Stimulated activated naive B cell treated with anti-CD40 and anti-IgM and Interleukin-4, amounts not matched to agents 10 μg/mL and 1 μg/mL and 100 μg/mL, for 72 hours (primary cell): ENCODE data around the gene CPNE1.
"Not testable (repeated sequence)": the region's sequence is repeated elsewhere in the genome, so short reads cannot be mapped to it uniquely, and the experiment has no call there.

Experiments
- ATAC-seq, 2 donors: fragments of 150-1000 bp; cut with Tn5 transposase; replicated peaks; 2 replicates each; pipeline ENCODE4 v1.10.0; 2021; ENCODE audit warnings: moderate library complexity in 1 of 2
- DNase-seq: peaks from one replicate; pipeline ENCODE4 v3.0.0; 2021
- H3K27ac Mint-ChIP-seq: one replicate; pipeline ENCODE4 v1.8.0; 2022; ENCODE audit warnings: mild to moderate bottlenecking, mixed read lengths
- H3K27me3 Mint-ChIP-seq, 2 donors: one replicate each; pipeline ENCODE4 v1.8.0; 2022; ENCODE audit warnings: mixed read lengths in 2 of 2
- H3K36me3 Mint-ChIP-seq, 2 donors: one replicate each; pipeline ENCODE4 v1.8.0; 2022; ENCODE audit warnings: mixed read lengths in 2 of 2, mild to moderate bottlenecking in 1 of 2
- H3K4me1 Mint-ChIP-seq, 2 donors: one replicate each; pipeline ENCODE4 v1.8.0; 2022; ENCODE audit warnings: mixed read lengths in 2 of 2, mild to moderate bottlenecking in 1 of 2
- H3K4me3 Mint-ChIP-seq, 2 donors: one replicate each; pipeline ENCODE4 v1.8.0; 2022; ENCODE audit warnings: mild to moderate bottlenecking in 2 of 2, mixed read lengths in 2 of 2, moderate library complexity in 1 of 2
- H3K9me3 Mint-ChIP-seq, 2 donors: one replicate each; pipeline ENCODE4 v1.8.0; 2022; ENCODE audit warnings: mixed read lengths in 2 of 2, mild to moderate bottlenecking in 1 of 2

The CPNE1 gene

DNA sequence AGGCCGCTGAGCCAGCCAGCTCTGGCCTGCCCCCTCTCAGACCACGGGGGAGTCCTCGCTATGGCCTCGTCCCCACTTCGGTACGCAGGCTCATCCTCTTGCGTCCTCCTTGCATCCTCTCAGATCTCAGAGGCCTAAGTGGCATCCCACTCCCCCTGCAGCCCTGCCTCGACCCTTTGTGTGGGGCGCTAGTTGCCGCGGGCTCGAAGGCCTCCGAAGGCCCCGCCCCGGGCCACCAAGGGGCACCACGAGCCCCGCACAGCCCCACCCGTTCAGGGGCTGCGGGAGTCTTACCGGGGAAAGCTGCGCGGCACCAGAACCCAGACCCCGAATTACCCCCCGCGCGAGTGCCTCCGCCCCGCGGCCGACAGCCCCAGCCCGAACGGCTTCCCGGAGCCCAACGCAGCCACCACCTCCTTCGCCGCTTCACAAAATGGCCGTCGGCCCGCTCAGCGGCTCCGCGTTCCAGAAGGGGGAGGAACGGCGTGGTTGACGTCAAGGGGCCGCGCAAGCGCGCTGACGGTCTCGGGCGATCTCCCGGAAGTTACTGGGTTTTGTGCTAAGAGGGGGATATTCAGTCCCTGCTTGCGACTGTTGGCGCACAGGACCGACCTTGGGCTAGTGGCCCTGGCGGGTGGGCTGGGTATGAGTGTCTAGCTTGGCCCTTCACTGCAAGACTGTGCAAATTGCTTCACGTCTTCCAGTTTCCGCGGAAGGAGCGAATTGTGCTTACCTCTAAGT lies at the start of gene CPNE1, which contains the start of gene RBM12:
Gene CPNE1, minus strand, starts transcription at position 435 of the 741 bp plus-strand sequence. CDS start 31,977 bp downstream, outside the sequence.
Gene RBM12, minus strand, starts transcription at position 435 of the 741 bp plus-strand sequence. CDS start 9,578 bp downstream, outside the sequence.
- no peaks in the 10 kb centered on the region for H3K9me3 Mint-ChIP-seq
- peaks cover 26 to 49% of the 10 kb centered on the region in 2 donors for H3K36me3 Mint-ChIP-seq
- peak within 1 kb of the TSS; percentile 94 to 97 for H3K4me3 Mint-ChIP-seq
- DNase-seq (peak; percentile 93), ATAC-seq (peak; percentile 88 to 90)
- no peaks in the 10 kb centered on the region for H3K27me3 Mint-ChIP-seq
- peak within 1 kb of the TSS; percentile 100 for H3K27ac Mint-ChIP-seq
- peaks cover 17 to 47% of the 10 kb centered on the region in 2 donors for H3K4me1 Mint-ChIP-seq

- Mint-ChIP-seq H3K36me3 (peaks cover 19 to 32% of the 10 kb centered on the region in 2 donors), H3K9me3 (no peaks in the 10 kb centered on the region), H3K27me3 (no peaks in the 10 kb centered on the region), H3K4me3 (no peak overlapping the region), H3K27ac (peak overlapping the region; percentile 75), H3K4me1 (peaks cover 12 to 31% of the 10 kb centered on the region in 2 donors)
- ATAC-seq (no peak), DNase-seq (no peak)
Observed at GRCh38 chr20:35714127-35714526, 49.4 kb upstream of the CPNE1 start.

DNA sequence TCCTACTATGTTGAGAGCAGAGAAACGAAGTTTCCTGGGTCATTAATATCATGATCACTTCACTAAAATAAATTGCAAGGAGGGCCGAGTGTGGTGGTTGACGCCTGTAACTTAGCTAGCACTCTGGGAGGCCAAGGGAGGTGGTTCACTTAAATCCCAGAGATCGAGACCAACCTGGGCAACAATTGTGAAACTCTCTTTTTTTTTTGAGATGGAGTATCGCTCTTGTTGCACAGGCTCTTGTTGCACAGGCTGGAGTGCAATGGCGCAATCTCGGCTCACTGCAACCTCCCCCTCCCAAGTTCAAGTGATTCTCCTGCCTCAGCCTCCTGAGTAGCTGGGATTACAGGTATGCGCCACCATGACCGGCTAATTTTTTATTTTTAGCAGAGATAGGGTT lies 48.4 kb upstream of the CPNE1 start:
- H3K4me1 Mint-ChIP-seq = peaks cover 13 to 32% of the 10 kb centered on the region in 2 donors
- not testable (repeated sequence) for H3K27me3 Mint-ChIP-seq, H3K27ac Mint-ChIP-seq

DNA sequence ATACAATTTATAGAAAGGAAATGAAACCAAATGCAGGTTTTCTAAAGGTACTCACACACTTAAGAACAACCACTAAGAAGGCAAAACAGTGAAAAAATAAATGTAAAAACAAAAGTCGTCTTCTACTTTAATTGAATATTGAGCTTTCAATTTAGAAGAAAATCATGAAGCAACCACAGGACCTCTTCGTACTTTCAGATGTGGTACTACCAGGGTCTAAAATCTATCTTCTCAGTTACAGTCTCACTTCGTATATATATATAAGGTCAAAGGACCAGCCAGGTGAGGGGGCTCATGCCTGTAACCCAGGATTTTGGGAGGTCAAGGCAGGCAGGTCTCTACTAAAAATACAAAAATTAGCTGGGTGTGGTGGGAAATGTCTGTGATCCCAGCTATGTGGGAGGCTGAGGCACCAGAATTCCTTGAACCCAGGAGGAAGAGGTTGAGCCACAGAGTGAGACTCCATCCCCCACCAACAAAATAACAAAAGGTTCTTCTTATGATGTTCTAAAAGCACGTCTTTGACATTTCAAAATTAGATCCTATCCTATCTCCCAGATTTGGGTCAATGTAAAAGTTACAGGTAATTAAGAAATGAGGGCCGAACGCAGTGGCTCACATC lies 47.0 kb upstream of the CPNE1 start:
- Mint-ChIP-seq H3K27me3 (no peaks in the 10 kb centered on the region), H3K27ac (peak overlapping the region; percentile 25), H3K36me3 (peaks cover 19 to 26% of the 10 kb centered on the region in 2 donors), H3K4me1 (peaks cover 12 to 32% of the 10 kb centered on the region in 2 donors), H3K9me3 (no peaks in the 10 kb centered on the region), H3K4me3 (peak overlapping the region in 1 of 2 donors; percentile 19)
- no peak for ATAC-seq
- no peak for DNase-seq

More for the DNA sequence above, 48.4 kb upstream of the CPNE1 start:
- not testable (repeated sequence) for ATAC-seq, H3K9me3 Mint-ChIP-seq, DNase-seq, H3K4me3 Mint-ChIP-seq
- H3K36me3 Mint-ChIP-seq = peaks cover 18 to 31% of the 10 kb centered on the region in 2 donors

DNA sequence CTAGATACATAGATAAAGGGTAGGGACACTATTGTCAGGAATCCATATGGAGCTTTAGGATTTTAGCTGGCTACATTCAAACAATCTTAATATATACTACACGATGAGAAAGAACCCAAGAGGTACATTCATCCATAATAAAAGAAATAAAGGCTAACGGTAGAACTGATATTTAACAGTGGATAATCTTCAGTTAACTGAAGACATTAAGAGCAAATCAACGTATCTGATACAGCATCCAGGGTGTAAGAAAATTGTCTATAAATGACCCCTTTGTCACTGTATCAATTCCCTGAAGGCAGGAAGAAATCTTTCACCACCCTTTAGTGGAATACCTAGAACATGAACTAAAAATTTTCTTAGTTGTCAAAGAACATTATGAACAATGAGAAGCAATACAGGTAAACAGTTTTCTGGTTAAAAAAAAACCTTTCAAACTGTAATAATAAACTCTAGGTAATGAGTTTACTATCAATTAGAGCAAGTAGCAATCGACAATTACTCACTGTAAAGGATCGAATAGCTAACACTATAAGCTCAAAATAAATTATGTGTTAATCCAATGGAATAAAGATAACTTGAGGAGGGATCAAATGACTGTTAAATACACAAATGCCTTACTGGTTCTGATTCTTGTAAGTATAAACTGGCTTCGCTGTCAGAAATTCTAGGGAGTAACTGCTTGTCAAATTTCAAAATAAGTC lies 46.3 kb upstream of the CPNE1 start:
- ATAC-seq (no peak), DNase-seq (no peak)
- H3K36me3 Mint-ChIP-seq = peaks cover 19 to 23% of the 10 kb centered on the region in 2 donors
- H3K4me1 Mint-ChIP-seq = peaks cover 12 to 32% of the 10 kb centered on the region in 2 donors
- H3K9me3 Mint-ChIP-seq = no peaks in the 10 kb centered on the region
- H3K4me3 Mint-ChIP-seq = peak overlapping the region in 1 of 2 donors; percentile 19
- no peak overlapping the region for H3K27ac Mint-ChIP-seq
- no peaks in the 10 kb centered on the region for H3K27me3 Mint-ChIP-seq

DNA sequence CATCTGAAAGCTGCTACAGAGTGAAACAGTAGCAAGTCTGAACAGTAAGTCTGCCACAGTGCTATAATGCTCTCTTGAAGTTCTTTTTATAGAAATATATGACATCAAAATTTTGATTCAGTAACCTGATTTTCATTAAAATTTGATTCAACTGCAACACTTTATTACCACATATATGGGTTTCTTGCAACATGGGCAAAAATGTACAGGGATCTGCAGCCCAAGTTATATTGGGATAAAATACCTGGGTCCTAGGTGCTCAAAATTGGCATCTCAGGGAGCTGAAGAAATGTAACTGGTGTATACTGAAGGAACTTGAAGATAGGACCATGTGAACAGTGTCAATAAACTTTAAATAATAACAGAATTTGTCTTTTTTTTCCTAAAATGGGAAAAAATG lies 45.3 kb upstream of the CPNE1 start:
- H3K4me3 Mint-ChIP-seq = no peak overlapping the region
- H3K27me3 Mint-ChIP-seq = no peaks in the 10 kb centered on the region
- no peaks in the 10 kb centered on the region for H3K9me3 Mint-ChIP-seq
- H3K4me1 Mint-ChIP-seq = peaks cover 12 to 25% of the 10 kb centered on the region in 2 donors
- H3K27ac Mint-ChIP-seq = no peak overlapping the region
- no peak for DNase-seq
- no peak for ATAC-seq
- peaks cover 16 to 21% of the 10 kb centered on the region in 2 donors for H3K36me3 Mint-ChIP-seq

GRCh38 chr20:35709259-35709658 lies 44.6 kb upstream of the CPNE1 start:
- no peak overlapping the region for H3K27ac Mint-ChIP-seq
- peaks cover 12 to 24% of the 10 kb centered on the region in 2 donors for H3K4me1 Mint-ChIP-seq
- DNase-seq (no peak), ATAC-seq (no peak)
- no peak overlapping the region for H3K4me3 Mint-ChIP-seq
- H3K9me3 Mint-ChIP-seq = no peaks in the 10 kb centered on the region
- no peaks in the 10 kb centered on the region for H3K27me3 Mint-ChIP-seq
- H3K36me3 Mint-ChIP-seq = peaks cover 19 to 24% of the 10 kb centered on the region in 2 donors

DNA sequence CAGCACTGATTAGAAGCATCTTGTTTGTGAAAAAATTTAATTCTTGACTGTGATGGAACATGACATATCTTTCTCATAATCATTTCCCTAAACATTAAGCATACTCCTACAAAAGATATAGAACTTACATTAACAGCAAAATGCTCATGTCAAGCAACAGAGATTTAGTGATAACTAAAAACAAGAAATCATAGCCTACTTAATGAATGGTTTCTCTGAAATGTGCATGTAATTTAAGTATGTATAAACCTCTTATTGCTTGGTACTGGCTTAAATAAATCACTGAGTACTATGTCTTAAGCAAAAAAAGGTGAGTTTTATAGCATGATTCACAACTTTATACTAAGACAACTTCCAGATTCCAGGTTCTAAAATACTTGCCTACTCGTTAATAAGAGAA lies 43.8 kb upstream of the CPNE1 start:
- Mint-ChIP-seq H3K27ac (no peak overlapping the region), H3K9me3 (no peaks in the 10 kb centered on the region), H3K36me3 (peaks cover 23 to 28% of the 10 kb centered on the region in 2 donors), H3K27me3 (no peaks in the 10 kb centered on the region), H3K4me3 (no peak overlapping the region), H3K4me1 (peaks cover 9 to 16% of the 10 kb centered on the region in 2 donors)
- DNase-seq (no peak), ATAC-seq (no peak)

DNA sequence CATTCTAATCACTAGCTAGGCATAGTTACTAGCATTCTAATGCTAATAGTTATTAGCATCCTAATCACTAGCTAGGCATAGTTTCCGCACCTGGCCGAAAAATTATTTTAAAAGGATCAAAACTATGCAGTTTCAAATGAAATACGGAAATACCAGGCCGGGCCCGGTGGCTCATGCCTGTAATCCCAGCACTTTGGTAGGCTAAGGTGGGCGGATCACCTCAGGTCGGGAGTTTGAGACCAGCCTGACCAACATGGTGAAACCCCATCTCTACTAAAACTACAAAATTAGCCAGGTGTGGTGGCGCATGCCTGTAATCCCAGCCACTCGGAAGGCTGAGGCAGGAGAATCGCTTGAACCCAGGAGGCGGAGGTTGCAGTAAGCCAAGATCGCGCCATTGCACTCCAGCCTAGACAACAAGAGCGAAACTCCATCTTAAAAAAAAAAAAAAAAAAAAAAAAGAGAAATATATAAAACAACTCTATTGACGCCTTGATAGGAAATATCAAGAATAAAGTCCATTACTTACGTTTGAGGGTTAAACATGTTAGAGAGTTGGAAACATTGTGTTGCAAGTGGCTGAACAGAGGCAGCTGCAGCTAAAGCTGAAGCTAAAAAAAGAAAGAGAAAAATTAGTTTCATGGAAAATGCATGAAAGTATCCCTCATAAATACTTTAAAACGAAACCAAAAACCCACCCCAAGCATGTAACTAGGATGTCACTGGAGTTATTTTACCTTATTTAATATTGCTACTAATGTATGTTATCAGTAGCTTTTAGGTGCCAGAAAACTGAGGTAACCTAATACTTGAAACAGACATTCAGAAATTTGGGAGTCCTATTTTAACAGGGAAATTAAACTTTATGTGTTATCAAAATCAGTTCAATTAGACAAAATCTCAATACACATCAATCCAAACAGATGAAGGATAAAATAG lies 42.2 kb upstream of the CPNE1 start:
- ATAC-seq, H3K4me3 Mint-ChIP-seq, H3K27ac Mint-ChIP-seq, DNase-seq, H3K9me3 Mint-ChIP-seq, H3K27me3 Mint-ChIP-seq: not testable (repeated sequence)
- peaks cover 6 to 13% of the 10 kb centered on the region in 2 donors for H3K4me1 Mint-ChIP-seq
- H3K36me3 Mint-ChIP-seq = peaks cover 29 to 39% of the 10 kb centered on the region in 2 donors

DNA sequence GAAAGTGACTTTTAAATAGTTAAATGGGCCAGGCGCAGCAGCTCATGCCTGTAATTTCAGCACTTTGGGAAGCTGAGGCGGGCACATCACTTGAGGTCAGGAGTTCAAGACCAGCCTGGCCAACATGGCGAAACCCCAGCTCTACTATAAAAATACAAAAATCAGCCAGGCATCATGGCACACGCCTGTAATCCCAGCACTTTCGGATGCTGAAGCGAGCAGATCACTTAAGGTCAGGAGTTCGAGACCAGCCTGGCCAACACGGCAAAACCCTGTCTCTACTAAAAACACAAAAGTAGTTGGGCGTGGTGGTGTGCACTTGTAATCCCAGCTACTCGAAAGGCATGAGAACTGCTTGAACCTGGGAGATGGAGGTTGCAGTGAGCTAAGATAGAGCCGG lies 41.2 kb upstream of the CPNE1 start:
- peaks cover 25 to 41% of the 10 kb centered on the region in 2 donors for H3K36me3 Mint-ChIP-seq

GRCh38 chr20:35704514-35705261 lies 40.0 kb upstream of the CPNE1 start:
- Mint-ChIP-seq H3K4me3 (no peak overlapping the region), H3K4me1 (peaks cover 11 to 20% of the 10 kb centered on the region in 2 donors), H3K27me3 (no peaks in the 10 kb centered on the region), H3K9me3 (no peaks in the 10 kb centered on the region), H3K36me3 (peaks cover 26 to 41% of the 10 kb centered on the region in 2 donors), H3K27ac (no peak overlapping the region)
- DNase-seq (no peak), ATAC-seq (no peak)

More for the DNA sequence above, 41.2 kb upstream of the CPNE1 start:
- not testable (repeated sequence) for H3K9me3 Mint-ChIP-seq, H3K27me3 Mint-ChIP-seq, ATAC-seq, DNase-seq, H3K4me1 Mint-ChIP-seq, H3K4me3 Mint-ChIP-seq
- H3K27ac Mint-ChIP-seq = peak overlapping the region; percentile 80

- Mint-ChIP-seq H3K4me3 (no peak overlapping the region), H3K27me3 (no peaks in the 10 kb centered on the region), H3K4me1 (peaks cover 15 to 23% of the 10 kb centered on the region in 2 donors), H3K36me3 (peaks cover 25 to 48% of the 10 kb centered on the region in 2 donors), H3K27ac (peak overlapping the region; percentile 79), H3K9me3 (no peaks in the 10 kb centered on the region)
- ATAC-seq (no peak), DNase-seq (no peak)
Observed at GRCh38 chr20:35702824-35703695, 38.4 kb upstream of the CPNE1 start.
